GM12891 (cell line): ENCODE results near the gene SLC29A1.

Experiments
- PAX5 ChIP-seq: IDR thresholded peaks from 2 replicates; pipeline ENCODE4 v1.6.1; 2011; ENCODE audit warnings: low read length, moderate library complexity, mild to moderate bottlenecking; ENCODE audit not compliant: insufficient read depth, severe bottlenecking
- POLR2A ChIP-seq: IDR thresholded peaks from 2 replicates; pipeline ENCODE4 v1.6.1; 2011; ENCODE audit warnings: low read depth, low read length, control low read depth
- POLR2AphosphoS5 ChIP-seq: IDR thresholded peaks from 2 replicates; pipeline ENCODE4 v1.6.1; 2011; ENCODE audit warnings: low read depth, low read length, control low read depth
- SPI1 ChIP-seq: IDR thresholded peaks from 2 replicates; pipeline ENCODE4 v1.6.1; 2011; ENCODE audit warnings: low read depth, low read length, control low read depth
- TAF1 ChIP-seq: IDR thresholded peaks from 2 replicates; pipeline ENCODE4 v1.6.1; 2011; ENCODE audit warnings: low read depth, low read length, control low read depth

DNA sequence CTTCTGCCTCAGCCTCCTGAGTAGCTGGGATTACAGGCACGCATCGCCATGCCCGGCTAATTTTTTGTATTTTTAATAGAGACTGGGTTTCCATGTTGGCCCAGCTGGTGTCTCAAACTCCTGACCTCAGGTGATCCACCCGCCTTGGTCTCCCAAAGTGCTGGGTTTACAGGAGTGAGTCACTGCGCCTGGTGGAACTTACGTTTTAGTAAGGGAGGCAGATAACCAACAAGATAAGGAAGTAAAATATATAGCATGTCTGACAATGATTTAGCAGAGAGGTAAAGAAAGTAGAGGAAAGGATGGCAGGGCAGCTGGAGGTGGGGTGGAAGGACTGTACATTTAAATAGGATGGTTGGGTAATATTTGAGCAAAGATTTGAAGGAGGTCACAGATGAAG is 19.4 kb upstream of the SLC29A1 start:
- TF ChIP-seq POLR2A (no peak), TAF1 (no peak), POLR2AphosphoS5 (no peak), PAX5 (no peak), SPI1 (no peak)
